Measurements from ENCODE around the gene JADE1. TPM values are rescaled to one million over a fixed set of nuclear protein-coding genes. Genes with fewer than 3 reads are reported as not detected.

Gene JADE1
- total and polyA plus RNA-seq, 2 donors (not counting 1 experiment from before 2014, with no cell fraction given) = 36.2 to 49.9 TPM

DNA sequence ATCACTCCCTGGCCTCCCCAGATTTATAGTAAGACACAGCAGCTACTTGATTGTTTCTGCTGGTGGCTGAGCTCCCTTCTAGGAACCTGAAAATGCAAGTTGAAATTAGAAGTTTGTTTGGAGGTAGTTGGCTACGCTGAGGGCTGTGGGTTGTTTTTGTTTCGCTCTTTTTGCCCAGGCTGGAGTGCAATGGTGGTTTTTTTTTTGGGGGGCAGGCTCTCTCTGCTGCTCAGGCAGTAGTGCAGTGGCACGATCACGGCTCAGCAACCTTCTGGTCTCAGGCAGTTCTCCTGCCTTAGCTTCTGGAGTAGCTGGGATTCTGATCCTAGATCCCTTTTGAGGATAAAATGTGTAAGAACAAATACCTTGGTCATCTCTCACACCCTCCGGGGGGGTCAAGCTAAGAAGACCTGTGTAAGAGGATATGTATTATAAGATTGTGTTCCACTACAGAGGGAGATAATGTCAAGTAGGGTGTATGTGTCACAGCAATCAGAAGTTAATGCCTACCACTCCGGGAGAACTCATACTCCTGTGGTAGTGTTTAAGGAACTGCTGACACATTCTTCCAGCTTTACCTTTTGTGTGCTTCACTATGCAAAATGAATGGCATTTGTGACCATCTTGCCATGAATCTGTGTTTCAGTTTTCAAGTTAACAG lies 9.7 kb downstream of the JADE1 start:
- H3K9ac ChIP-seq (ENCODE audit: insufficient read depth, low read length) = no peak overlapping the region
- peaks cover 14% of the 10 kb centered on the region for H3K4me1 ChIP-seq (ENCODE audit: control insufficient read depth, extremely low read depth, insufficient read depth, low read length)
- H3K4me2 ChIP-seq (ENCODE audit: extremely low read depth, insufficient read depth, low read length) = no peak overlapping the region
- no peaks in the 10 kb centered on the region for H3K9me3 ChIP-seq (ENCODE audit: control insufficient read depth, insufficient read depth, low read depth, low read length)
- H3K79me2 ChIP-seq (ENCODE audit: control insufficient read depth, insufficient read depth, low read length) = peaks cover 83% of the 10 kb centered on the region
- peak in 1 of 2 donors; percentile 58 for DNase-seq (ENCODE audit: low read depth in 2 of 2)
- no peak overlapping the region for H2AFZ ChIP-seq (ENCODE audit: low read length)
- no peaks in the 10 kb centered on the region for H4K20me1 ChIP-seq (ENCODE audit: control insufficient read depth, extremely low read depth, insufficient read depth, low read length)
- no peak for TF ChIP-seq EZH2 (IDR thresholded peaks at IDR 0.05; ENCODE audit: low read length, missing control alignments)
- TF ChIP-seq, protein P1, sequence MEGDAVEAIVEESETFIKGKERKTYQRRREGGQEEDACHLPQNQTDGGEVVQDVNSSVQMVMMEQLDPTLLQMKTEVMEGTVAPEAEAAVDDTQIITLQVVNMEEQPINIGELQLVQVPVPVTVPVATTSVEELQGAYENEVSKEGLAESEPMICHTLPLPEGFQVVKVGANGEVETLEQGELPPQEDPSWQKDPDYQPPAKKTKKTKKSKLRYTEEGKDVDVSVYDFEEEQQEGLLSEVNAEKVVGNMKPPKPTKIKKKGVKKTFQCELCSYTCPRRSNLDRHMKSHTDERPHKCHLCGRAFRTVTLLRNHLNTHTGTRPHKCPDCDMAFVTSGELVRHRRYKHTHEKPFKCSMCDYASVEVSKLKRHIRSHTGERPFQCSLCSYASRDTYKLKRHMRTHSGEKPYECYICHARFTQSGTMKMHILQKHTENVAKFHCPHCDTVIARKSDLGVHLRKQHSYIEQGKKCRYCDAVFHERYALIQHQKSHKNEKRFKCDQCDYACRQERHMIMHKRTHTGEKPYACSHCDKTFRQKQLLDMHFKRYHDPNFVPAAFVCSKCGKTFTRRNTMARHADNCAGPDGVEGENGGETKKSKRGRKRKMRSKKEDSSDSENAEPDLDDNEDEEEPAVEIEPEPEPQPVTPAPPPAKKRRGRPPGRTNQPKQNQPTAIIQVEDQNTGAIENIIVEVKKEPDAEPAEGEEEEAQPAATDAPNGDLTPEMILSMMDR (conservative IDR thresholded peaks at IDR 0.05 in 1 of 2, IDR thresholded peaks at IDR 0.05 in 1 of 2; ENCODE audit: low read depth in 1 of 2, low read length in 2 of 2) = no peak
- H3K27me3 ChIP-seq (ENCODE audit: control insufficient read depth, insufficient read depth, low read length) = no peaks in the 10 kb centered on the region
- no peak overlapping the region for H3K27ac ChIP-seq (ENCODE audit: insufficient read depth, low read length)
- no peaks in the 10 kb centered on the region for H3K36me3 ChIP-seq (ENCODE audit: control insufficient read depth, insufficient read depth, low read length)
- H3K4me3 ChIP-seq (replicated peaks in 1 of 4; ENCODE audit: control extremely low read depth in 1 of 4, insufficient read depth in 1 of 4, low read depth in 3 of 4, low read length in 4 of 4) = no peak overlapping the region

DNA sequence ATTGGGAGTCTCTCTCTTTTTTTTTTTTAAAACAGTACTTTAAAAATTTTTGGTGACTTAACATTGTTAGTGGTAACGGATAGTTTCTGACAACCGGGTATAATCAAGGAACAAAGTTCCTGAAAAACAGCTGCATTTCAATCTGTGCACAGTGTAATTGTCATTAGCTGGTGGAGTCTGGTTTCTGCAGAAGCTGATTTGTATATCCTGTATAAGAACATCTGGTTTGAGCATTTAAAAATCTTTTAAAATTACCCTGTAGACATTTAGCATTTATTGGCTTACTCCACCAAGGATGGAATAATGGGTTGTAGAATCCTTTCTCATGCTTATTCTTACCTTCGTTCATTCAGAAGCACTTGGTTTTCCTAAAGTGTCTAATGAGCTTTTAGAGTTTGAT lies 11.2 kb downstream of the JADE1 start:
- Histone ChIP-seq H3K4me3 (replicated peaks in 1 of 4; ENCODE audit: control extremely low read depth in 1 of 4, insufficient read depth in 1 of 4, low read depth in 3 of 4, low read length in 4 of 4) (no peak overlapping the region), H3K4me2 (ENCODE audit: extremely low read depth, insufficient read depth, low read length) (no peak overlapping the region), H3K9ac (ENCODE audit: insufficient read depth, low read length) (no peak overlapping the region), H3K36me3 (ENCODE audit: control insufficient read depth, insufficient read depth, low read length) (no peaks in the 10 kb centered on the region), H2AFZ (ENCODE audit: low read length) (no peak overlapping the region), H3K27me3 (ENCODE audit: control insufficient read depth, insufficient read depth, low read length) (no peaks in the 10 kb centered on the region), H4K20me1 (ENCODE audit: control insufficient read depth, extremely low read depth, insufficient read depth, low read length) (no peaks in the 10 kb centered on the region), H3K27ac (ENCODE audit: insufficient read depth, low read length) (peak overlapping the region; percentile 5), H3K4me1 (ENCODE audit: control insufficient read depth, extremely low read depth, insufficient read depth, low read length) (peaks cover 23% of the 10 kb centered on the region), H3K79me2 (ENCODE audit: control insufficient read depth, insufficient read depth, low read length) (peaks cover 84% of the 10 kb centered on the region), H3K9me3 (ENCODE audit: control insufficient read depth, insufficient read depth, low read depth, low read length) (no peaks in the 10 kb centered on the region)
- TF ChIP-seq, protein P1 (conservative IDR thresholded peaks at IDR 0.05 in 1 of 2, IDR thresholded peaks at IDR 0.05 in 1 of 2; ENCODE audit: low read depth in 1 of 2, low read length in 2 of 2) = no peak
- no peak for TF ChIP-seq EZH2 (IDR thresholded peaks at IDR 0.05; ENCODE audit: low read length, missing control alignments)
- no peak for DNase-seq (ENCODE audit: low read depth in 2 of 2)

DNA sequence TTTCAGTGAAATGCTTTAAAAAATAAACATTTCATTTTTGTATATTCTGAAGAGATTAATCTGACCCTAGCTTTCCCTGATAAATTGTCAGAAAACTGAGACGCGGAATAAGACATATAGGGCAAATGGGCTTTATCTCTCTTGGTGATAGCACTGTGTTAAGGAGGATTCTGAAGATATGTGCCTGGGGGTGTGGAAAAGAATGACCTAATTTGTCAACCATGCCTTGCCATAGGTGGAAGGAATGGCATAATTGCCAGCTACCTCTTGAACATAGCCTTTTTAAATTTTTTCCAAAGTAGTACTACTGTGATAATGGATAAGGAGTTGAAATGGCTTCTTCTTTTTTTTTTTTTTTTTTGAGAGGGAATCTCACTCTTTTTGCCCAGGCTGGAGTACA lies 11.7 kb downstream of the JADE1 start:
- H4K20me1 ChIP-seq (ENCODE audit: control insufficient read depth, extremely low read depth, insufficient read depth, low read length) = no peaks in the 10 kb centered on the region
- H3K27ac ChIP-seq (ENCODE audit: insufficient read depth, low read length) = no peak overlapping the region
- no peak overlapping the region for H3K4me2 ChIP-seq (ENCODE audit: extremely low read depth, insufficient read depth, low read length)
- H3K9ac ChIP-seq (ENCODE audit: insufficient read depth, low read length) = no peak overlapping the region
- peaks cover 27% of the 10 kb centered on the region for H3K4me1 ChIP-seq (ENCODE audit: control insufficient read depth, extremely low read depth, insufficient read depth, low read length)
- H3K79me2 ChIP-seq (ENCODE audit: control insufficient read depth, insufficient read depth, low read length) = peaks cover 84% of the 10 kb centered on the region
- H3K36me3 ChIP-seq (ENCODE audit: control insufficient read depth, insufficient read depth, low read length) = no peaks in the 10 kb centered on the region
- no peak overlapping the region for H3K4me3 ChIP-seq (replicated peaks in 1 of 4; ENCODE audit: control extremely low read depth in 1 of 4, insufficient read depth in 1 of 4, low read depth in 3 of 4, low read length in 4 of 4)
- TF ChIP-seq, protein P1 (conservative IDR thresholded peaks at IDR 0.05 in 1 of 2, IDR thresholded peaks at IDR 0.05 in 1 of 2; ENCODE audit: low read depth in 1 of 2, low read length in 2 of 2) = no peak
- TF ChIP-seq EZH2 (IDR thresholded peaks at IDR 0.05; ENCODE audit: low read length, missing control alignments) = no peak
- no peaks in the 10 kb centered on the region for H3K27me3 ChIP-seq (ENCODE audit: control insufficient read depth, insufficient read depth, low read length)
- no peaks in the 10 kb centered on the region for H3K9me3 ChIP-seq (ENCODE audit: control insufficient read depth, insufficient read depth, low read depth, low read length)
- no peak for DNase-seq (ENCODE audit: low read depth in 2 of 2)
- no peak overlapping the region for H2AFZ ChIP-seq (ENCODE audit: low read length)
